ENCODE results near the gene PLAC1. TPM values are rescaled to one million over a fixed set of nuclear protein-coding genes. Genes with fewer than 3 reads are reported as not detected.

The PLAC1 gene
- total RNA-seq, 1 donor from 2014 or later: 0.39 TPM

- peak; percentile 68 for DNase-seq
Measured at GRCh38 chrX:134542485-134542884, 115.8 kb downstream of the PLAC1 start.

GRCh38 chrX:134541906-134542305 lies 116.4 kb downstream of the PLAC1 start:
- DNase-seq: no peak

- DNase-seq: no peak
Measured at GRCh38 chrX:134538316-134538715, 120.0 kb downstream of the PLAC1 start.

GRCh38 chrX:134537179-134537955 lies 120.9 kb downstream of the PLAC1 start:
- no peak for DNase-seq

- DNase-seq: no peak
Measured at GRCh38 chrX:134533952-134534351, 124.3 kb downstream of the PLAC1 start.

- no peak for DNase-seq
Measured at GRCh38 chrX:134533352-134533751, 124.9 kb downstream of the PLAC1 start.

GRCh38 chrX:134530845-134531244 lies 127.4 kb downstream of the PLAC1 start:
- DNase-seq: no peak

GRCh38 chrX:134529481-134529880 lies 128.8 kb downstream of the PLAC1 start:
- DNase-seq: no peak

GRCh38 chrX:134528960-134529359 lies 129.3 kb downstream of the PLAC1 start:
- no peak for DNase-seq

GRCh38 chrX:134526399-134526798 lies 131.9 kb downstream of the PLAC1 start:
- no peak for DNase-seq

GRCh38 chrX:134525086-134525792 lies 133.0 kb downstream of the PLAC1 start:
- DNase-seq: no peak

- no peak for DNase-seq
Measured at GRCh38 chrX:134524181-134524580, 134.1 kb downstream of the PLAC1 start.

GRCh38 chrX:134520860-134521390 lies 137.3 kb downstream of the PLAC1 start:
- DNase-seq: peak; percentile 15

Small RNAs within 50 kb of the gene (small RNA-seq; reads per million reads assigned to genes)
- not detected for gene AC004383.1 (ENCODE audit: low replicate concordance)
- gene MIR450A1 (ENCODE audit: low replicate concordance): 0.28 reads per million, percentile 26 among the genes with 10 or more reads in this experiment
- gene MIR450A2 (ENCODE audit: low replicate concordance): 1.8 reads per million, percentile 85 among the genes with 10 or more reads in this experiment
- 122 reads per million, percentile 97 among the genes with 10 or more reads in this experiment for gene MIR450B (ENCODE audit: low replicate concordance)
- 13.6 reads per million, percentile 93 among the genes with 10 or more reads in this experiment for gene MIR503 (ENCODE audit: low replicate concordance)
- 120 reads per million, percentile 97 among the genes with 10 or more reads in this experiment for gene MIR542 (ENCODE audit: low replicate concordance)

Other genes with a start within 250 kb of the PLAC1 start
- 15.3 TPM for gene HPRT1, start 198.3 kb downstream of the PLAC1 start, total RNA-seq
- 15.5 TPM for gene PABIR2, start 138.7 kb upstream of the PLAC1 start, total RNA-seq